GM19324 (cell line): ENCODE results near the gene TSPAN10.

ENCODE experiments used
- ATAC-seq: cut with Tn5 transposase; IDR thresholded peaks from one replicate; pipeline ENCODE4 v1.9.1; 2021; ENCODE audit warnings: mild to moderate bottlenecking, moderate library complexity; ENCODE audit not compliant: unreplicated experiment, low FRiP score

The TSPAN10 gene

DNA sequence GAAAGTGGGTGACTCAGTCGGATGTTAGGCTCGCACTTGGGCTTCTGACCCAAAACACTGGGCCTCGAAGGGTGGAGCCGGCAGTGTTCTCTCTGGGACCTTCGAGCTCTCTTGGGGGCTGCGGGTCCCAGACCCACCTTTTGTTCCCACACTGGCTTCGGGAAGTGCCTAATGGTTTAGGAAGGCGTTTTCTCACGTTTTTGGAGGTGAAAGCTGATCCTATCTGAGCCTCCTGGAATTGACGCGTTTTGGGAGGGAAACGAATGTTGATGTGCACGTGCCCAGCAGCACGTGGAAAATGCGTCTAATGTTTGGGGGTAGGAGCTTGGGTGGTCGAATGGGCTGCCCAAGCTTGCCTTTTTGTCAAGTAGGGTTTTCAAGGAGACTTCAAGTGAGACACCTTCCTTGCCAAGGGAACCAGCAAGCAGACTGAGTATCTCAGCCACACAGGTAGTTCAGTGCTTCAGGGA lies 47.5 kb downstream of the TSPAN10 start:
- ATAC-seq = no peak

GRCh38 chr17:81685108-81685507 lies 48.1 kb downstream of the TSPAN10 start:
- no peak for ATAC-seq

GRCh38 chr17:81686614-81687013 lies 49.6 kb downstream of the TSPAN10 start:
- ATAC-seq = no peak

DNA sequence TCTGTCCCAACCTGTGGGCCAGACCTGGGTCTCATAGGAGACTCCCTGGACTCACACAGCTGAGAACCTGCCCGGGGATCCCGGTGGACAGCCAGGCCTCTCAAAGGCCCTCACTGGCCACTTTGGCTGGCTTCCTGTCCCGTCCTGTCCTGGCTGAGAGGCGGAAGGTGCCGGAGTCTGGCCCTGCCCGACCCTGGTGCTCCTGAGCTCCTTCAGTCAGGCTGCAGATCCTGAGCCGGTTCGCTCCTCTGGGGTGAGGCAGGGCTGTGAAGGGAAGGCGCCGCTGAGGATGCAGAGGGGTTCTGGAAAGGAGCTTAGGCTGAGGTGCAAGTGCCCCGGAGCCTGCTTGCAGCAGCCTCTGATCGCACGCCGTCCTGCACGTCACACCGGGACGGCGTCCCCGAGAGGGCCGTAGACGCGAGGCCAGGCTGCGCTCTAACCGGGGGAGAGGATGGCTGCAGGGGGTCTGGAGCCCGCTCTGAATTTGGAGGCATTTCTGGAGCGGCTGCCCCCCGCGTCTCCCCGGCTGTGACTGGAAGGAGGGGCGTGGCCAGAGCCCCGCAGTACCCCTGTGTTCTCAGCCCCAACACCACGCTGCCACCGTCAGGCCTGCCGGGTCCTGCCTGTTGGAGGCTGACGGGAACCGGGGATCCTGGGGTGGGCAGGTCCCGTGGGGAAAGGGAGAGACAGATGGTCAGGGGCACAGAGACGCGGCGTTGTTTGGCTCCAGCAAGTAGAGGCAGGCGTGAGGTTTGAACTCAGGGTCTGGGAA lies 51.0 kb downstream of the TSPAN10 start:
- no peak for ATAC-seq

DNA sequence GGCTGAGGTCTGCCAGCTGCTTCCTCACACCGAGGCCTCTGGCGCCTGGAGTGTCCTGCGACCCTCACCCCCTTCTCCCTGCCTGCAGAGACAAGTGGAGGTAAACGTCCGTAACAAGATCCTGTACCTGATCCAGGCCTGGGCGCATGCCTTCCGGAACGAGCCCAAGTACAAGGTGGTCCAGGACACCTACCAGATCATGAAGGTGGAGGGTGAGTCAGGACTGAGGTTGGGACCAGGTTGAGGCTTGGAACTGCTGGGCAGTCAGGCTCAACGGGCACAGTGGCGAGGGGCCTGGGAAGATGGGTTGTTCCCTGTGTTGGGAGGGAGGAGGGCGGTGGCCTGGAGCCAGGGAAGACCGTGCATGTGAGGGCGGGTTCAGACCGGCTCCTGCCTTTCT lies 51.6 kb downstream of the TSPAN10 start:
- ATAC-seq = no peak

DNA sequence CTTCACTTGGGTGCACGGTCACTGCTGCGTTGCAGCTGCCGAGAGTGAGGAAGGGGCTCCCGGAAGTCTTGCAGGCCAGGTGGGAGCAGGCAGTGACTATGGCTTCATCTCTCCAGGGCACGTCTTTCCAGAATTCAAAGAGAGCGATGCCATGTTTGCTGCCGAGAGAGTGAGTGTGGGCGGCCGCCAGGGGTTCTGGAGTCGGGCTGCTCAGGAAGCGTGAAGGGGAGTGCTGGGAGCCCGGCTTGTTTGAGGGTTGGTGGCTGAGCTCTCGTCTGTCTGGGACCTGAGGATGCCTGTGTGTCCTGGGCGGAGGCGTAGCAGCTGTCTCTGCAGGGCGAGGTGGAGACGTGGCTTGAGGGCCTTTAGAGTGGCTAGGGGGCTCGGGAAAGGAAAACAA lies 53.1 kb downstream of the TSPAN10 start:
- ATAC-seq = no peak

DNA sequence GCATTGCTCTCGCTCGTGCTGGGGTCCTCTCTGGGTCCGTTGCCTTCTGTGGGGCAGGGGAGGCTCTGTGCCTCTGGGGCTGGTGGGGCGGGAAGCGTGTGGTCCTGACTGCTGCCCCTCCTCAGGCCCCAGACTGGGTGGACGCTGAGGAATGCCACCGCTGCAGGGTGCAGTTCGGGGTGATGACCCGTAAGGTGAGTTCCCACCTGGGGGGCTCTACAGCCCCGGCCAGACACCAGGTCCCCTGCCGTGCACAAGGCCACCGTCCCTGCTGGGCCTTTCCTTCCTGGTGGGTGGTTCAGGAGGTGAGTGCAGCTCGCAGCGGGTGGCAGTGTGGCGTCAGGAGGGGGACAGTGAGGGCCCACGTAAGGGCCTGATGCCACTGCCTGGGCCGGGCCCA lies 53.6 kb downstream of the TSPAN10 start:
- ATAC-seq = no peak

DNA sequence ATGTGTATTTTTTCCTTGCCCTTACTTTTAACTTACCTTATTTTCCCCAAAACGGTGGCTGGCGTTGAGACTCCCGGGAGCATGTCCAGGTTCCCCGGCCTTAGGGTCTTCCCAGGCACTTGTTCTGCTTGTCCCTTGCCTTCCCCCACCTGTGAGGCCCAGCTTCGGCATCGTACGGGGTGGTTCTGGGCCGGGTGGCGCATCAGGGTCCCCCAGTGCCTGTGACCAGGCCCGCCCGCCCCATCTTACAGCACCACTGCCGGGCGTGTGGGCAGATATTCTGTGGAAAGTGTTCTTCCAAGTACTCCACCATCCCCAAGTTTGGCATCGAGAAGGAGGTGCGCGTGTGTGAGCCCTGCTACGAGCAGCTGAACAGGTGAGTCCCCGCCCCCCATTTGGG lies 54.2 kb downstream of the TSPAN10 start:
- no peak for ATAC-seq

DNA sequence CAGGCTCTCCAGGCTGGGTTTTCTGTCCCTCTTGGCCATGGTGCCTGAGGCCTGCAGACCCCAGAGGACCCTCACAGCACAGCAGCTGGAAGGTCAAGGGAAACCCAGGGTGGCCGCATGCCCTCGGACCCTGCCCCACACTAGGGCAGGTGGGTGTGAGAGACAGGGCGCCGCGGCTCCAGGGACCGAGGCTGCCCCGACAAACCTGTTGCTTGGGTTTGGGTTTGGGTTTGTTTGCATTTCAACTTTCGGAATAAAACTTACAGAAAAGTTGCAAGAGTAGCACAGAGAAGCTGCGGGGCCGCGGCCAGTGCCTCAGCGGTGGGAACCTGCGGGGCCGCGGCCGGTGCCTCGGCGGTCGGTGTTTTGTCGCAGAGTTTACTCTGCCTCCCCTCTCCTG lies 54.6 kb downstream of the TSPAN10 start:
- no peak for ATAC-seq

DNA sequence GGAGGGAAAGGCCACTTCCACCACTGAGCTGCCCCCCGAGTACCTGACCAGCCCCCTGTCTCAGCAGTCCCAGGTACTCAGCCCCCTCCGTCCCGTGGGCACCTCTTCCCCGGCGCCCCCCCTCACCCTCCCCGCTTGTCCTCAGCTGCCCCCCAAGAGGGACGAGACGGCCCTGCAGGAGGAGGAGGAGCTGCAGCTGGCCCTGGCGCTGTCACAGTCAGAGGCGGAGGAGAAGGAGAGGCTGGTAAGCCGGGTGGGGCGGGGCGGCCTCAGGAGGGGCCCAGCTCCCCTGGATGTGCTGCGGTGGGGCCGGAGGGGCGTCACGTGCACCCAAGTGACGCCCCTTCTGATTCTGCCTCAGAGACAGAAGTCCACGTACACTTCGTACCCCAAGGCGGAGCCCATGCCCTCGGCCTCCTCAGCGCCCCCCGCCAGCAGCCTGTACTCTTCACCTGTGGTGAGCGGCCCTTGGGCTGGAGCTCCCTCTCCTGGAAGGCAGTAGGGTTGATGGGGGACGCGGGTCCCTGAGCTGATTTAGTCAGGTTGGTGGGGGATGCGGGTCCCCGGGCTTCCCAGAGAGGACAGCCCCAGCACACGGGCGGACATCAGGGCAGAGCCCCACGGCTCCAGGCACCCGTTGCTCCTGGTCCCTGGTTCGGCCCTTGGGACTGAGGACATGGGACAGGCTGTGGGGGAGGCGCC lies 56.7 kb downstream of the TSPAN10 start:
- ATAC-seq = no peak

- ATAC-seq = no peak
Observed at GRCh38 chr17:81694810-81695209, 57.8 kb downstream of the TSPAN10 start.

- no peak for ATAC-seq
Observed at GRCh38 chr17:81695211-81695610, 58.2 kb downstream of the TSPAN10 start.

GRCh38 chr17:81695801-81696200 lies 58.8 kb downstream of the TSPAN10 start:
- no peak for ATAC-seq

DNA sequence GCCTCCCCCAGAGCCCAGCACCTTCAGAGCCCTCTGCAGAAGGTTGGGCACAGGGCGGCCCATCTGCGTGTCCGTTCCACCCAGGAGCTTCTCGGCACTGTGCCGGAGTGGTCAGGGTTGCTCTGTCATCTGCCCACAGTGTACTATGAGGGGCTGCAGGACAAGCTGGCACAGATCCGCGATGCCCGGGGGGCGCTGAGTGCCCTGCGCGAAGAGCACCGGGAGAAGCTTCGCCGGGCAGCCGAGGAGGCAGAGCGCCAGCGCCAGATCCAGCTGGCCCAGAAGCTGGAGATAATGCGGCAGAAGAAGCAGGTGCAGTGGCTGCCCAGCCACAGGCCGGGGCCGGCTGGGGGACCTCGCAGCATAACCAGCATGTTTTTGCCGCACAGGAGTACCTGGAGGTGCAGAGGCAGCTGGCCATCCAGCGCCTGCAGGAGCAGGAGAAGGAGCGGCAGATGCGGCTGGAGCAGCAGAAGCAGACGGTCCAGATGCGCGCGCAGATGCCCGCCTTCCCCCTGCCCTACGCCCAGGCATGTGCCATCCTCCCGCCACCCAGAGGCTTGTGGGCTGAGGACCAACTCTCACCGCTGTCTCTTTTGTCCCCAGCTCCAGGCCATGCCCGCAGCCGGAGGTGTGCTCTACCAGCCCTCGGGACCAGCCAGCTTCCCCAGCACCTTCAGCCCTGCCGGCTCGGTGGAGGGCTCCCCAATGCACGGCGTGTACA lies 59.4 kb downstream of the TSPAN10 start:
- ATAC-seq = no peak

DNA sequence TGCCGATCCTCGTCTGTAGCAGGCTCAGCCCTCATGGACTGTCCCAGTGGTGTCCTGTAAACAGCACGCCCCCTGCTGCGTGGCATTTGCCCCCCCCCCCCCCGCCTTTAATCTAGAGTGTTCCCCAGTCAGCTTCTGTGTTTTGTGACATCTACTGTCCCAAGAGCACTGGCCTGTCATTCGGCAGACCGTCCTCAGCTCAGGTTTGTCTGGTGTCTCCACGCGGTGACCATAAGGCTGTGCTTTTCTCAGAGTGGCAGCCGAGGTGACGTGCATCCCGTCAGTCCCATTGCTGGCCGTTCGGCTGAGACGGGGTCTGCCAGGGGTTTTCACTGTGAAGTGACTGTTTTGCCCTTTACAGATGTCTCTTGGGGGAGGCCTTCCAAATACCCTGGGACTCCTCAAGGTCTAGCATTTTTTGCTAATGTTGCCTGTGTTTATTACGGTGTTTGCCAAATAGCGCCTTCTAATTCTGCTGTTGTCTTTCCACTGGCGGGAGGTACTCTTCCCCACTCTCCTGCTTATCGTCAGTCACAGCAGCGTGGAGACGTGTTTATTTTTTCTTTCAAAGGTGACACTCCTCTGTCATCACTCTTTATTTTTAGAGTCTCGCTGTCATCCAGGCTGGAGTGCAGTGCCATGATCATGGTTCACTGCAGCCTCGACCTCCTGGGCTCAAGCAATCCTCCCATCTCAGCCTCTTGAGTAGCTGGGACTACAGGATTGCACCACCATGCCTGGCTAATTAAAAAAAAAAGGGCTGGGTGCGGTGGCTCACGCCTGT lies 60.5 kb downstream of the TSPAN10 start:
- no peak for ATAC-seq
